HEK293 (cell line): ENCODE results near the gene RSPRY1.

Experiments used
- CTCF ChIA-PET: fragments of 350-600 bp; formaldehyde crosslinking; extraction: SDS; loops from one replicate; lab custom pipeline; 2021; ENCODE audit warnings: antibody characterized with exemption; lab: Yijun Ruan, JAX
- POLR2A ChIA-PET: fragments of 300-600 bp; formaldehyde crosslinking; extraction: SDS; loops from one replicate; lab custom pipeline; 2020; ENCODE audit warnings: antibody characterized with exemption, inconsistent platforms; lab: Yijun Ruan, JAX
- H3K27ac ChIP-seq: fragments of 200-500 bp; sonication (Bioruptor generic); 2 replicates; pipeline ENCODE4 v1.5.1; 2014; ENCODE audit warnings: low read depth, low read length, control low read depth, inconsistent platforms; ENCODE audit errors: extremely low read depth
- H3K36me3 ChIP-seq, 2 experiments: fragments of 200-500 bp in 1 of 2; sonication (Bioruptor generic) in 1 of 2; 1 replicate in 1 of 2; 2 replicates in 1 of 2; pipeline ENCODE4 v1.5.1; 2014 to 2017; ENCODE audit warnings: inconsistent platforms in 2 of 2, low read length in 2 of 2; ENCODE audit not compliant: control insufficient read depth in 2 of 2, insufficient read depth in 1 of 2
- H3K4me1 ChIP-seq: fragments of 200-500 bp; sonication (Bioruptor generic); 2 replicates; pipeline ENCODE4 v1.5.1; 2014; ENCODE audit warnings: mild to moderate bottlenecking, low read length, inconsistent platforms; ENCODE audit not compliant: control insufficient read depth, insufficient read depth
- H3K4me3 ChIP-seq: 2 replicates; pipeline ENCODE4 v1.5.1; 2011; ENCODE audit warnings: low read depth, mild to moderate bottlenecking, control low read depth, low read length, moderate library complexity
- H3K9me3 ChIP-seq: fragments of 200-500 bp; sonication (Bioruptor generic); 2 replicates; pipeline ENCODE4 v1.5.1; 2014; ENCODE audit warnings: low read depth, low read length, inconsistent platforms; ENCODE audit not compliant: control insufficient read depth, insufficient read depth
- GLI4 ChIP-seq: fragments of 450-650 bp; formaldehyde crosslinking; IDR thresholded peaks from 2 replicates; pipeline ENCODE4 v1.5.1; 2016; ENCODE audit warnings: missing biosample characterization, missing genetic modification characterization
- PRDM1 ChIP-seq: fragments of 450-650 bp; formaldehyde crosslinking; IDR thresholded peaks from 2 replicates; pipeline ENCODE4; 2016; ENCODE audit warnings: missing biosample characterization, missing genetic modification characterization
- SALL2 ChIP-seq: fragments of 450-650 bp; formaldehyde crosslinking; IDR thresholded peaks from 2 replicates; pipeline ENCODE4 v1.5.0; 2017; ENCODE audit warnings: missing biosample characterization, mild to moderate bottlenecking, missing genetic modification characterization, borderline replicate concordance
- ZBTB48 ChIP-seq: fragments of 450-650 bp; formaldehyde crosslinking; IDR thresholded peaks from 2 replicates; pipeline ENCODE4 v1.5.1; 2016; ENCODE audit warnings: missing biosample characterization, missing genetic modification characterization
- ZFHX2 ChIP-seq: fragments of 450-650 bp; formaldehyde crosslinking; conservative IDR thresholded peaks from 2 replicates; pipeline ENCODE4 v1.5.1; 2016; ENCODE audit warnings: missing biosample characterization, missing genetic modification characterization
- ZFP3 ChIP-seq: fragments of 450-650 bp; formaldehyde crosslinking; IDR thresholded peaks from 2 replicates; pipeline ENCODE4 v1.5.1; 2016; ENCODE audit warnings: low read depth, missing biosample characterization, missing genetic modification characterization
- ZFP69B ChIP-seq: fragments of 450-650 bp; formaldehyde crosslinking; IDR thresholded peaks from 2 replicates; pipeline ENCODE4 v1.5.1; 2016; ENCODE audit warnings: missing biosample characterization, missing genetic modification characterization
- ZNF10 ChIP-seq: fragments of 450-650 bp; formaldehyde crosslinking; IDR thresholded peaks from 2 replicates; pipeline ENCODE4 v1.5.1; 2017; ENCODE audit warnings: missing biosample characterization, missing genetic modification characterization
- ZNF19 ChIP-seq: fragments of 450-650 bp; formaldehyde crosslinking; IDR thresholded peaks from 2 replicates; pipeline ENCODE4; 2016; ENCODE audit warnings: missing biosample characterization, missing genetic modification characterization, low read depth
- ZNF24 ChIP-seq: fragments of 450-650 bp; formaldehyde crosslinking; IDR thresholded peaks from 2 replicates; pipeline ENCODE4 v1.5.1; 2016; ENCODE audit warnings: missing biosample characterization, missing genetic modification characterization
- ZNF335 ChIP-seq: fragments of 450-650 bp; formaldehyde crosslinking; conservative IDR thresholded peaks from 2 replicates; pipeline ENCODE4 v1.5.1; 2016; ENCODE audit warnings: missing biosample characterization, missing genetic modification characterization
- ZNF350 ChIP-seq: fragments of 450-650 bp; formaldehyde crosslinking; IDR thresholded peaks from 2 replicates; pipeline ENCODE4 v1.5.0; 2017; ENCODE audit warnings: missing biosample characterization, mild to moderate bottlenecking, missing genetic modification characterization
- ZNF48 ChIP-seq: fragments of 450-650 bp; formaldehyde crosslinking; IDR thresholded peaks from 2 replicates; pipeline ENCODE4 v1.5.1; 2016; ENCODE audit warnings: missing biosample characterization, missing genetic modification characterization
- ZNF529 ChIP-seq: fragments of 450-650 bp; formaldehyde crosslinking; IDR thresholded peaks from 2 replicates; pipeline ENCODE4 v1.5.1; 2017; ENCODE audit warnings: missing genetic modification characterization, missing biosample characterization; ENCODE audit not compliant: insufficient replicate concordance
- ZNF571 ChIP-seq: fragments of 450-650 bp; formaldehyde crosslinking; IDR thresholded peaks from 2 replicates; pipeline ENCODE4 v1.5.0; 2017; ENCODE audit warnings: missing biosample characterization, missing genetic modification characterization
- ZNF664 ChIP-seq: fragments of 450-650 bp; formaldehyde crosslinking; IDR thresholded peaks from 2 replicates; pipeline ENCODE4 v1.5.1; 2016; ENCODE audit warnings: missing biosample characterization, missing genetic modification characterization
- ZNF707 ChIP-seq: fragments of 450-650 bp; formaldehyde crosslinking; IDR thresholded peaks from 2 replicates; pipeline ENCODE4 v1.5.1; 2016; ENCODE audit warnings: missing biosample characterization, missing genetic modification characterization
- ZNF768 ChIP-seq: fragments of 450-650 bp; formaldehyde crosslinking; IDR thresholded peaks from 2 replicates; pipeline ENCODE4 v1.5.1; 2018; ENCODE audit warnings: missing biosample characterization, mild to moderate bottlenecking, missing genetic modification characterization
- ZSCAN16 ChIP-seq: fragments of 450-650 bp; formaldehyde crosslinking; IDR thresholded peaks from 2 replicates; pipeline ENCODE4 v1.5.1; 2016; ENCODE audit warnings: missing biosample characterization, missing genetic modification characterization
- TF ChIP-seq, protein P1 (sequence below): fragments of 450-650 bp; IDR thresholded peaks from 2 replicates; pipeline ENCODE4 v1.5.1; 2018; ENCODE audit warnings: missing biosample characterization, missing genetic modification characterization
- TF ChIP-seq, protein P2 (sequence below): fragments of 450-650 bp; formaldehyde crosslinking; IDR thresholded peaks from 2 replicates; pipeline ENCODE4 v1.5.1; 2016; ENCODE audit warnings: missing biosample characterization, missing genetic modification characterization
- TF ChIP-seq, protein P3 (sequence below): fragments of 450-650 bp; formaldehyde crosslinking; IDR thresholded peaks from 2 replicates; pipeline ENCODE4 v1.5.1; 2016; ENCODE audit warnings: missing biosample characterization, missing genetic modification characterization
- TF ChIP-seq, protein P4 (sequence below): fragments of 450-650 bp; formaldehyde crosslinking; IDR thresholded peaks from 2 replicates; pipeline ENCODE4 v1.5.1; 2016; ENCODE audit warnings: missing biosample characterization, missing genetic modification characterization, borderline replicate concordance

Gene RSPRY1

GRCh38 chr16:57284952-57285363 lies 98.8 kb downstream of the RSPRY1 start (continued):
- TF ChIP-seq ZFP69B (tag by site-specific recombination): no peak
- TF ChIP-seq ZNF335 (tag by site-specific recombination): 0 out of 2 replicates have a peak, but pooled peaks have one; percentile 22
- TF ChIP-seq ZFHX2: 0 out of 2 replicates have a peak, but pooled peaks have one; percentile 2
- peak; percentile 59; the same call in 1 of the 2 replicates for TF ChIP-seq ZNF24 (tag by site-specific recombination)
- TF ChIP-seq, protein P1, sequence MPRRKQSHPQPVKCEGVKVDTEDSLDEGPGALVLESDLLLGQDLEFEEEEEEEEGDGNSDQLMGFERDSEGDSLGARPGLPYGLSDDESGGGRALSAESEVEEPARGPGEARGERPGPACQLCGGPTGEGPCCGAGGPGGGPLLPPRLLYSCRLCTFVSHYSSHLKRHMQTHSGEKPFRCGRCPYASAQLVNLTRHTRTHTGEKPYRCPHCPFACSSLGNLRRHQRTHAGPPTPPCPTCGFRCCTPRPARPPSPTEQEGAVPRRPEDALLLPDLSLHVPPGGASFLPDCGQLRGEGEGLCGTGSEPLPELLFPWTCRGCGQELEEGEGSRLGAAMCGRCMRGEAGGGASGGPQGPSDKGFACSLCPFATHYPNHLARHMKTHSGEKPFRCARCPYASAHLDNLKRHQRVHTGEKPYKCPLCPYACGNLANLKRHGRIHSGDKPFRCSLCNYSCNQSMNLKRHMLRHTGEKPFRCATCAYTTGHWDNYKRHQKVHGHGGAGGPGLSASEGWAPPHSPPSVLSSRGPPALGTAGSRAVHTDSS: no peak
- TF ChIP-seq, protein P2, sequence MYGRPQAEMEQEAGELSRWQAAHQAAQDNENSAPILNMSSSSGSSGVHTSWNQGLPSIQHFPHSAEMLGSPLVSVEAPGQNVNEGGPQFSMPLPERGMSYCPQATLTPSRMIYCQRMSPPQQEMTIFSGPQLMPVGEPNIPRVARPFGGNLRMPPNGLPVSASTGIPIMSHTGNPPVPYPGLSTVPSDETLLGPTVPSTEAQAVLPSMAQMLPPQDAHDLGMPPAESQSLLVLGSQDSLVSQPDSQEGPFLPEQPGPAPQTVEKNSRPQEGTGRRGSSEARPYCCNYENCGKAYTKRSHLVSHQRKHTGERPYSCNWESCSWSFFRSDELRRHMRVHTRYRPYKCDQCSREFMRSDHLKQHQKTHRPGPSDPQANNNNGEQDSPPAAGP (tag by site-specific recombination): 0 out of 2 replicates have a peak, but pooled peaks have one; percentile 3
- no peak for TF ChIP-seq ZNF529

- ChIA-PET POLR2A (interaction anchor here (1.0 to 1.5 kb wide), 2 partner anchors 15 to 40 kb away, joined by 4 read pairs; partner anchors contain the start of gene ARL2BP), CTCF (interaction anchor here (0.6 to 0.8 kb wide), 2 partner anchors 15 to 509 kb away, joined by 3 to 6 read pairs; no protein-coding TSS in a partner anchor)
- Histone ChIP-seq H3K27ac (no peak overlapping the region), H3K4me3 (no peak overlapping the region), H3K4me1 (no peaks in the 10 kb centered on the region; the same call in 1 of the 2 replicates), H3K36me3 (no peaks in the 10 kb centered on the region), H3K9me3 (no peaks in the 10 kb centered on the region)
- TF ChIP-seq ZSCAN16 (tag by site-specific recombination) (peak; percentile 80), SALL2 (tag by site-specific recombination) (no peak), ZNF664 (tag by site-specific recombination) (peak; percentile 95)
- TF ChIP-seq, protein P3, sequence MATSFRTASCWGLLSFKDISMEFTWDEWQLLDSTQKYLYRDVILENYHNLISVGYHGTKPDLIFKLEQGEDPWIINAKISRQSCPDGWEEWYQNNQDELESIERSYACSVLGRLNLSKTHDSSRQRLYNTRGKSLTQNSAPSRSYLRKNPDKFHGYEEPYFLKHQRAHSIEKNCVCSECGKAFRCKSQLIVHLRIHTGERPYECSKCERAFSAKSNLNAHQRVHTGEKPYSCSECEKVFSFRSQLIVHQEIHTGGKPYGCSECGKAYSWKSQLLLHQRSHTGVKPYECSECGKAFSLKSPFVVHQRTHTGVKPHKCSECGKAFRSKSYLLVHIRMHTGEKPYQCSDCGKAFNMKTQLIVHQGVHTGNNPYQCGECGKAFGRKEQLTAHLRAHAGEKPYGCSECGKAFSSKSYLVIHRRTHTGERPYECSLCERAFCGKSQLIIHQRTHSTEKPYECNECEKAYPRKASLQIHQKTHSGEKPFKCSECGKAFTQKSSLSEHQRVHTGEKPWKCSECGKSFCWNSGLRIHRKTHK: peak; percentile 46; the same call in 1 of the 2 replicates
- TF ChIP-seq, protein P4, sequence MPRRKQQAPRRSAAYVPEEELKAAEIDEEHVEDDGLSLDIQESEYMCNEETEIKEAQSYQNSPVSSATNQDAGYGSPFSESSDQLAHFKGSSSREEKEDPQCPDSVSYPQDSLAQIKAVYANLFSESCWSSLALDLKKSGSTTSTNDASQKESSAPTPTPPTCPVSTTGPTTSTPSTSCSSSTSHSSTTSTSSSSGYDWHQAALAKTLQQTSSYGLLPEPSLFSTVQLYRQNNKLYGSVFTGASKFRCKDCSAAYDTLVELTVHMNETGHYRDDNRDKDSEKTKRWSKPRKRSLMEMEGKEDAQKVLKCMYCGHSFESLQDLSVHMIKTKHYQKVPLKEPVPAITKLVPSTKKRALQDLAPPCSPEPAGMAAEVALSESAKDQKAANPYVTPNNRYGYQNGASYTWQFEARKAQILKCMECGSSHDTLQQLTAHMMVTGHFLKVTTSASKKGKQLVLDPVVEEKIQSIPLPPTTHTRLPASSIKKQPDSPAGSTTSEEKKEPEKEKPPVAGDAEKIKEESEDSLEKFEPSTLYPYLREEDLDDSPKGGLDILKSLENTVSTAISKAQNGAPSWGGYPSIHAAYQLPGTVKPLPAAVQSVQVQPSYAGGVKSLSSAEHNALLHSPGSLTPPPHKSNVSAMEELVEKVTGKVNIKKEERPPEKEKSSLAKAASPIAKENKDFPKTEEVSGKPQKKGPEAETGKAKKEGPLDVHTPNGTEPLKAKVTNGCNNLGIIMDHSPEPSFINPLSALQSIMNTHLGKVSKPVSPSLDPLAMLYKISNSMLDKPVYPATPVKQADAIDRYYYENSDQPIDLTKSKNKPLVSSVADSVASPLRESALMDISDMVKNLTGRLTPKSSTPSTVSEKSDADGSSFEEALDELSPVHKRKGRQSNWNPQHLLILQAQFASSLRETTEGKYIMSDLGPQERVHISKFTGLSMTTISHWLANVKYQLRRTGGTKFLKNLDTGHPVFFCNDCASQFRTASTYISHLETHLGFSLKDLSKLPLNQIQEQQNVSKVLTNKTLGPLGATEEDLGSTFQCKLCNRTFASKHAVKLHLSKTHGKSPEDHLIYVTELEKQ: no peak
Observed at GRCh38 chr16:57285379-57285778, 99.2 kb downstream of the RSPRY1 start.

GRCh38 chr16:57289391-57290257 lies 103.5 kb downstream of the RSPRY1 start:
- ChIA-PET CTCF (interaction anchor here (0.6 to 1.2 kb wide), 2 partner anchors 14 to 159 kb away, joined by 5 read pairs; no protein-coding TSS in a partner anchor), POLR2A (interaction anchor here (0.7 to 1.2 kb wide), 4 partner anchors 9 to 425 kb away, joined by 3 to 8 read pairs (median 4); no protein-coding TSS in a partner anchor)
- no peak overlapping the region for H3K27ac ChIP-seq
- no peaks in the 10 kb centered on the region for H3K36me3 ChIP-seq
- no peak overlapping the region for H3K4me3 ChIP-seq
- H3K9me3 ChIP-seq: no peaks in the 10 kb centered on the region
- no peaks in the 10 kb centered on the region for H3K4me1 ChIP-seq
- TF ChIP-seq PRDM1: 0 out of 2 replicates have a peak, but pooled peaks have one; percentile 11
- TF ChIP-seq ZNF10 (tag by site-specific recombination): no peak
- TF ChIP-seq ZNF19 (tag by site-specific recombination): no peak
- no peak for TF ChIP-seq ZNF707
- no peak for TF ChIP-seq ZNF571
- TF ChIP-seq ZBTB48 (tag by site-specific recombination): no peak
- no peak for TF ChIP-seq ZFP3 (tag by site-specific recombination)
- no peak for TF ChIP-seq GLI4 (tag by site-specific recombination)
- TF ChIP-seq ZNF48: no peak
- TF ChIP-seq ZNF350 (tag by site-specific recombination): no peak
- TF ChIP-seq ZNF768: no peak
